GM19468 (cell line): ENCODE measurements around the gene CYP46A1.

Experiments used
- ATAC-seq: cut with Tn5 transposase; IDR thresholded peaks from one replicate; pipeline ENCODE4 v1.9.1; 2021; ENCODE audit warnings: mild to moderate bottlenecking, moderate library complexity, moderate number of reproducible peaks; ENCODE audit not compliant: unreplicated experiment; ENCODE audit errors: extremely low read depth

Gene CYP46A1

DNA sequence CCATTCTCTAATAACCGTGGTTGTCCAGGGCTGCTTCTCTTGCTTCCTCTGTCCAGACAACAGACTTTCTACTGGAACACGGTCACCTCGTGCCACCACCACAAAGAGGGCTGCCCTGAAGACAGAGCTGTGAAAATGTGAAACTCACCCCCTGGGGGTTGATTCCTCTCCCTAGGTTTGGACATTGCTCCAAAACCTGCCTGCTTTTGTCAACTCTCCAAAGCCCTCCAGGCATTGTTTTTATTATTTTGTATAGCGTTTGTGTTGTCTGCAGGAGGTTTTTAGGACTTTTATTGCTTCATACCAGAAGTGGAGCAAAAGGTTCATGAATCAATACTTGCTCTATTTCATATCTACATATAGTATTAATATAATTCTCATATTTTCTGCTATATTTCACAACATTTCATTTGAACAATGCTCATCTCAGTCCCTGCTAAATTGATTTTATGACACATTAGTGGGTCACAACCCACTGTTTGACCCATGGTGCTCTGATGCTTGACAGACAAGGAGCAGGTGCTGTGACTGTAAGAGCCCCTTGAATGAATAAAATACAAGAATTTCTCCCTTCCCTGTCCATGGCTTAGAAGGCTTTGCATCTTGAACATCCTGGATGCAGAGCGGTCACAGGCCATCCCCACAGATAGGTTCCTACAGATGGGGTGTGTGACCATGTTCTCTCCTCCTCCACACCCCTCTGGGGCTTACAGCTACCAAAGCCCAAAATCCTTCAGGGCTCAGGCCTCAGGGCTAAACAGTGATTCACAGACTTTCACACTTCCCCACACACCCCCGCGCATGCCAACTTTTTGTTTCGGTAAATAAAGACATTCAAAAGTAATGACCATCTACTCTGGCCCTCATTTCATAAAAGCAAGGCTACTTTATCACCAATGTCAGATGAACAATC is 88.5 kb downstream of the CYP46A1 start:
- no peak for ATAC-seq

DNA sequence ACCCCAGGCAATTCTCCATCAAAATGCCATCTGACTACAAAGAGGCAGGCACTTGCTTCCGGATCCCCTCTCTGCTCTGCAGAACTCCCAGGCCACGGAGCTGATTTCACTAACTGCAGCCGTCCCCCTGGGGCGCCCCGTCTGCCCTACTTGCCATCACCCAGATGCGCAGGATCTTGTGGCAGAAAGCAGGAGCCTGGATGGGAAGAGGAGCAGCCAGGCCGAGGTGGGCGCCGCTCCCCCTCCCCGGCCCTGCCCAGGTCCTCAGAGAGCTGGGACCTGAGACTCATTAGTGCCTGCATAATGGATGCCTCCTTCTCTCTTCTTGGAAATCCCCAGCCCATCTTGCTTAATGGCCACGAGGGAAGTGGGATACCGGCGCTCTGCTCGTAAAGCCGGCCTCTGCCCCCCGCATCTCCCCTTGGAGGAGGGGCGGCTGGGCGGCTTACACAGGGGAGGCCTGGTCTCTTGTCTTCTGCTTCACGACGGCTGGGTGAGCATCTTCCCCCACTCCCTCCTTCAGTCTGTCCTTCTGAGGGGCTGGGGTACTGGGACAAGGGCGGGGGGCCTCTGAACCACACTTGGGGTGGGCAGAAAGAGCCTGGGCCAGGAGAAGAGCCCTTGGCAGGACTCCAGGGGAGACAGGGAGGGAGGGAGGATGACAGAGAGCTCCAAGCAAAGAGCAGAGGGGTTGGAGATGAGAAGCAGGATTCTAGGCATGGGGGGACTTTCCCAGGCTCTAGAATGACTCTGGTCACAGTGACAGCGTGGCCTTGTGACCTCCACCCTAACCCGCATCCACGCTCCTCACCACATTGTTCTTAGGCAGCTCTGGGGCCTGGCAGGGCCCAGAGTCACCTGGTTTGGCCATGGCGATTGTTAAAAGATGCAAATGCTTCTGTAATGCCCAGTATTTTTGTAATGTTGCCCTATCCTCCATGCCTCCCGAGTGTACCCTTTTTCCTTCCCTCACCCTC is 89.7 kb downstream of the CYP46A1 start:
- no peak for ATAC-seq

DNA sequence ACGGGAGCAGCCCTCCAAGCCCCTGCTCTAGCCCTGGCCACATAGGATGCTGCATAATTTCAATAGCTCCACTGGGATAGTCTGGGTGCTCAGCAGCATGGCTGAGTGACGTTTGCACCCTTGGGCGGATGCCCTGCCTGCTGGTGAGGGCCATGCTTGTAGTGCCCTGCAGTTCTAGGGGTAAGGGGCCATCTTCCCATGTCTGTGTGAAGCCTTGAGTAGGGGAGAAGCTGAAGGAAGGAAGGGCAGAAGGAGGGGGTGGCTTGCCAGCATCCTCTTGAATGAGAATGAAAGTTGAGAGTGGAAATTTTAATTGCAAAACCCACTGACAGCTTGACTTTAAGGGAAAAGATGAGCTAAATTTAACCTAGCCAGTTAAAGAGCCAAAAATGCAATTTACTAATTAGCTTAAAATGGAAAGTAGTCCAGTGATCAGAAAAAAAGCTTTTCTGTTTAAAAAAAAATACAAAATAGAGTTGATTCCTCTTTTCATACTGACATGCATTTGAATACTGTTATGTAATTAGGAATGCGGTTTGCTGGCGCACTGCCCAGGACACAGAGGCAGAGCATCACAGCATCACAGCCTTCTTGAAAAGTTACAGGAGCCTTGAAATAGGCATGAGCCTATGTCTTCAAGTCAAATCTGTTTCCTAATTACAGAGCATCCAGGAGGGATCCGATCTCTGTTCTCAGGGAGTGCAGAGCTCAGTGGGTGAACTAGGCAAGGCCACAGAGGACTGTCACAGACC is 90.6 kb downstream of the CYP46A1 start:
- no peak for ATAC-seq

DNA sequence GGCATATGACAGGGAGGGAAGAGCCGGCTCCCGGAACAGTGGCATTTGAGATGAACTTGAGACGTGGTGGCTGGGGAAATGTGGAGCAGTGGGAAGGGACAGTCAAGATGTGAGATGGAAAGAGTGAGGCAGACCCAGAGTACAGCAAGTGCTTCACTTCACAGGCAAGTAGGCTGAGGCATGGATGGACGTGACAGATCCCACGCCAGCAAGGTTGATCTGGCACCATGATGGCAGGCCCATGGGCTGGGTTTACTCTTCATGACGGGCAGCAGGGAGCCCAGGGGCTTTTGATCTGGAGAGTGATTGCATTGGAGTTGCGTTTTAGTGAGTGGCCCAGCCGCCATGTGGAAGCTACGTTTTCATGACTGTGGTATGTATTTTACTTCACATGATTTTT is 91.3 kb downstream of the CYP46A1 start:
- no peak for ATAC-seq
